Mesendoderm (in vitro differentiated cells): ENCODE measurements around the gene P2RX7.

ENCODE experiments used
- DNase-seq: peaks from one replicate; pipeline ENCODE4 v3.0.0; 2013
- H2AK5ac ChIP-seq: 2 replicates; pipeline ENCODE4 v1.6.1; 2013; ENCODE audit warnings: low read length, inconsistent platforms
- H2BK120ac ChIP-seq: 2 replicates; pipeline ENCODE4 v1.6.1; 2013; ENCODE audit warnings: low read depth, mild to moderate bottlenecking, low read length, moderate library complexity, mixed read lengths
- H2BK15ac ChIP-seq: replicated peaks from 2 replicates; pipeline ENCODE4 v1.6.1; 2013; ENCODE audit warnings: low read depth, mild to moderate bottlenecking, moderate library complexity
- H2BK5ac ChIP-seq: 2 replicates; pipeline ENCODE4 v1.6.1; 2013; ENCODE audit warnings: low read length, inconsistent platforms
- H3K18ac ChIP-seq: 2 replicates; pipeline ENCODE4 v1.6.1; 2013; ENCODE audit warnings: mild to moderate bottlenecking, low read length, mixed read lengths
- H3K23ac ChIP-seq: one replicate; pipeline ENCODE4 v1.6.1; 2013; ENCODE audit warnings: low read length
- H3K27ac ChIP-seq: 2 replicates; pipeline ENCODE4 v1.5.1; 2013; ENCODE audit warnings: low read depth, mild to moderate bottlenecking, inconsistent platforms, low read length, moderate library complexity
- H3K27me3 ChIP-seq: 2 replicates; pipeline ENCODE4 v1.6.1; 2013; ENCODE audit warnings: low read length, control low read depth, mild to moderate bottlenecking, inconsistent platforms; ENCODE audit not compliant: insufficient read depth, poor library complexity
- H3K36me3 ChIP-seq: 2 replicates; pipeline ENCODE4 v1.6.1; 2013; ENCODE audit warnings: low read length, inconsistent platforms; ENCODE audit not compliant: control insufficient read depth, insufficient read depth
- H3K4ac ChIP-seq: one replicate; pipeline ENCODE4 v1.6.1; 2013; ENCODE audit warnings: low read depth, mild to moderate bottlenecking, low read length, moderate library complexity
- H3K4me1 ChIP-seq: 2 replicates; pipeline ENCODE4 v1.6.1; 2013; ENCODE audit warnings: low read depth, low read length, inconsistent platforms; ENCODE audit not compliant: control insufficient read depth
- H3K4me2 ChIP-seq: 2 replicates; pipeline ENCODE4 v1.6.1; 2013; ENCODE audit warnings: low read length
- H3K4me3 ChIP-seq: 2 replicates; pipeline ENCODE4 v1.5.1; 2013; ENCODE audit warnings: mild to moderate bottlenecking, low read length
- H3K56ac ChIP-seq: one replicate; pipeline ENCODE4 v1.6.1; 2013; ENCODE audit warnings: low read length
- H3K79me1 ChIP-seq: 2 replicates; pipeline ENCODE4 v1.6.1; 2013; ENCODE audit warnings: low read length, inconsistent platforms
- H3K79me2 ChIP-seq: 2 replicates; pipeline ENCODE4 v1.6.1; 2013; ENCODE audit warnings: mild to moderate bottlenecking, low read length; ENCODE audit not compliant: control insufficient read depth, insufficient read depth
- H3K9ac ChIP-seq: 2 replicates; pipeline ENCODE4 v1.6.1; 2013; ENCODE audit warnings: low read length, inconsistent platforms
- H4K5ac ChIP-seq: one replicate; pipeline ENCODE4 v1.6.1; 2013; ENCODE audit warnings: low read length
- H4K8ac ChIP-seq: one replicate; pipeline ENCODE4 v1.6.1; 2013; ENCODE audit warnings: low read depth, mild to moderate bottlenecking, control low read depth, low read length, moderate library complexity
- WGBS: extraction: QIAGEN DNeasy Blood & Tissue Kit; methylation state at CpG from one replicate; pipeline ENCODE4 v1.1.7; 2013; ENCODE audit warnings: low lambda C conversion rate, missing lambda C conversion rate; ENCODE audit not compliant: insufficient coverage; ENCODE audit errors: extremely low coverage; 5-methylcytosine and 5-hydroxymethylcytosine counted together

P2RX7 gene

GRCh38 chr12:121167232-121167820, 34.6 kb downstream of the P2RX7 start:
- H3K4me1 ChIP-seq, result no peaks in the 10 kb centered on the region
- no CpG with 5 or more reads among the region's 14 CpGs for WGBS
- no peak overlapping the region for H4K5ac ChIP-seq
- no peak overlapping the region for H3K4me2 ChIP-seq
- no peak overlapping the region for H3K9ac ChIP-seq
- H3K36me3 ChIP-seq, result no peaks in the 10 kb centered on the region
- no peak overlapping the region for H3K18ac ChIP-seq
- H2BK120ac ChIP-seq, result no peak overlapping the region
- H2BK5ac ChIP-seq, result no peak overlapping the region
- no peaks in the 10 kb centered on the region for H3K27me3 ChIP-seq
- no peak overlapping the region for H3K56ac ChIP-seq
- DNase-seq, result peak; percentile 20
- H3K23ac ChIP-seq, result no peak overlapping the region
- H3K4ac ChIP-seq, result no peak overlapping the region
- H3K79me2 ChIP-seq, result no peaks in the 10 kb centered on the region
- no peak overlapping the region for H2BK15ac ChIP-seq
- no peak overlapping the region for H3K27ac ChIP-seq
- H4K8ac ChIP-seq, result no peak overlapping the region
- H2AK5ac ChIP-seq, result no peak overlapping the region
- no peaks in the 10 kb centered on the region for H3K79me1 ChIP-seq
- no peak overlapping the region for H3K4me3 ChIP-seq

DNA sequence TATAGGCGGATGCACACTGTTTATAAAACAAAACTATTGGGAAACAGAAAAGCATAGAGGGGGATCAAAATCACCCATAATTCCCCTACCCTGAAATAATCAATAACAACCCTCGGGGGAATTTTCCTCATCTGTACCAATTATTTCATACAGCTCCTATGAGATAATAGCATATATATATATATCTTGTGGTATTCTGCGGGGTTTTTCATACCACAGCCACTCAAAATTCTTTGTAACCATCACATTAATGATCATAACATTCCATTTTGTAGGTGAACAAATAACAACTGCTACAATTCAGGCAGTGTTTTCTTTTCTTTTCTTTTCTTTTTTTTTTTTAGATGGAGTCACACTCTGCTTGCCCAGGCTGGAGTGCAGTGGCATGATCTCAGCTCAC, 35.3 kb downstream of the P2RX7 start:
- Histone ChIP-seq H2BK120ac (no peak overlapping the region), H4K8ac (no peak overlapping the region), H3K4ac (no peak overlapping the region), H3K27me3 (no peaks in the 10 kb centered on the region), H3K4me1 (no peaks in the 10 kb centered on the region), H3K4me2 (no peak overlapping the region), H3K9ac (no peak overlapping the region), H2AK5ac (no peak overlapping the region), H3K18ac (no peak overlapping the region), H4K5ac (no peak overlapping the region), H3K23ac (no peak overlapping the region), H2BK5ac (no peak overlapping the region), H3K4me3 (no peak overlapping the region), H3K79me1 (no peaks in the 10 kb centered on the region), H3K27ac (no peak overlapping the region), H3K56ac (no peak overlapping the region), H2BK15ac (no peak overlapping the region), H3K79me2 (no peaks in the 10 kb centered on the region), H3K36me3 (no peaks in the 10 kb centered on the region)
- DNase-seq, result no peak
- WGBS, result no CpG with 5 or more reads among the region's 3 CpGs

- no peak overlapping the region for H3K4me2 ChIP-seq
- H3K4ac ChIP-seq, result no peak overlapping the region
- H3K79me1 ChIP-seq, result no peaks in the 10 kb centered on the region
- H3K18ac ChIP-seq, result no peak overlapping the region
- WGBS, result no CpG with 5 or more reads among the region's 5 CpGs
- DNase-seq, result no peak
- H3K4me1 ChIP-seq, result no peaks in the 10 kb centered on the region
- no peak overlapping the region for H3K27ac ChIP-seq
- no peak overlapping the region for H3K9ac ChIP-seq
- H3K23ac ChIP-seq, result no peak overlapping the region
- H3K79me2 ChIP-seq, result no peaks in the 10 kb centered on the region
- H2BK120ac ChIP-seq, result no peak overlapping the region
- no peak overlapping the region for H3K4me3 ChIP-seq
- no peak overlapping the region for H2AK5ac ChIP-seq
- no peaks in the 10 kb centered on the region for H3K27me3 ChIP-seq
- no peak overlapping the region for H4K5ac ChIP-seq
- no peak overlapping the region for H2BK15ac ChIP-seq
- H2BK5ac ChIP-seq, result no peak overlapping the region
- no peak overlapping the region for H3K56ac ChIP-seq
- H4K8ac ChIP-seq, result no peak overlapping the region
- H3K36me3 ChIP-seq, result no peaks in the 10 kb centered on the region
Measured at GRCh38 chr12:121170151-121170550, 37.5 kb downstream of the P2RX7 start.

- Histone ChIP-seq H4K5ac (no peak overlapping the region), H3K4ac (no peak overlapping the region), H4K8ac (no peak overlapping the region), H3K23ac (no peak overlapping the region), H3K18ac (no peak overlapping the region), H3K4me2 (no peak overlapping the region), H3K27me3 (no peaks in the 10 kb centered on the region), H3K4me1 (no peaks in the 10 kb centered on the region), H3K79me1 (no peaks in the 10 kb centered on the region), H3K79me2 (no peaks in the 10 kb centered on the region), H3K4me3 (no peak overlapping the region), H2AK5ac (no peak overlapping the region), H2BK120ac (no peak overlapping the region), H3K27ac (no peak overlapping the region), H3K9ac (no peak overlapping the region), H2BK15ac (no peak overlapping the region), H3K36me3 (no peaks in the 10 kb centered on the region), H3K56ac (no peak overlapping the region), H2BK5ac (no peak overlapping the region)
- no peak for DNase-seq
- WGBS, result no CpG with 5 or more reads among the region's 14 CpGs
Measured at GRCh38 chr12:121170611-121171260, 38.1 kb downstream of the P2RX7 start.

- no peak overlapping the region for H2BK5ac ChIP-seq
- no peaks in the 10 kb centered on the region for H3K79me1 ChIP-seq
- no peak overlapping the region for H2AK5ac ChIP-seq
- no peaks in the 10 kb centered on the region for H3K27me3 ChIP-seq
- no peak overlapping the region for H3K4me3 ChIP-seq
- no peaks in the 10 kb centered on the region for H3K36me3 ChIP-seq
- no peak overlapping the region for H3K4ac ChIP-seq
- H3K23ac ChIP-seq, result no peak overlapping the region
- no peak overlapping the region for H4K8ac ChIP-seq
- H3K79me2 ChIP-seq, result no peaks in the 10 kb centered on the region
- H3K4me2 ChIP-seq, result no peak overlapping the region
- no peak overlapping the region for H3K9ac ChIP-seq
- no peak overlapping the region for H3K56ac ChIP-seq
- no peak for DNase-seq
- no peak overlapping the region for H3K18ac ChIP-seq
- no peak overlapping the region for H4K5ac ChIP-seq
- no peaks in the 10 kb centered on the region for H3K4me1 ChIP-seq
- H2BK120ac ChIP-seq, result no peak overlapping the region
- no CpG with 5 or more reads among the region's 6 CpGs for WGBS
- no peak overlapping the region for H2BK15ac ChIP-seq
- no peak overlapping the region for H3K27ac ChIP-seq
Measured at GRCh38 chr12:121172145-121172544, 39.5 kb downstream of the P2RX7 start.
